ENCODE results near the gene REXO4.

Gene REXO4

GRCh38 chr9:133459476-133460404 lies 41.9 kb upstream of the REXO4 start, which contains the start of gene CACFD1:
Gene CACFD1 (plus strand): TSS chr9:133459978. CDS start chr9:133460067, 89 bp downstream.
- no peaks in the 10 kb centered on the region for H3K27me3 ChIP-seq (ENCODE audit: insufficient read depth, poor library complexity, severe bottlenecking)
- H3K9me3 ChIP-seq (ENCODE audit: severe bottlenecking): no peaks in the 10 kb centered on the region
- peak within 1 kb of the TSS; percentile 54 for H3K27ac ChIP-seq (ENCODE audit: poor library complexity, severe bottlenecking)
- H3K36me3 ChIP-seq (ENCODE audit: low read depth): no peaks in the 10 kb centered on the region
- ATAC-seq (ENCODE audit: low read depth) (peak; percentile 85), DNase-seq (ENCODE audit: low spot score) (peak; percentile 97)
- TF ChIP-seq CTCF (IDR thresholded peaks at IDR 0.05; ENCODE audit: poor library complexity, severe bottlenecking): no peak
- peak within 1 kb of the TSS; percentile 71 for H3K4me3 ChIP-seq (ENCODE audit: severe bottlenecking)
- peaks cover 3% of the 10 kb centered on the region for H3K4me1 ChIP-seq (ENCODE audit: insufficient read depth, poor library complexity, severe bottlenecking)

GRCh38 chr9:133458643-133459312 lies 41.0 kb upstream of the REXO4 start:
- no peak for ATAC-seq (ENCODE audit: low read depth)

GRCh38 chr9:133457748-133458147 lies 39.9 kb upstream of the REXO4 start:
- no peak for ATAC-seq (ENCODE audit: low read depth)
- no peak for DNase-seq (ENCODE audit: low spot score)
- H3K36me3 ChIP-seq (ENCODE audit: low read depth): no peaks in the 10 kb centered on the region
- H3K9me3 ChIP-seq (ENCODE audit: severe bottlenecking): no peaks in the 10 kb centered on the region
- peaks cover 3% of the 10 kb centered on the region for H3K4me1 ChIP-seq (ENCODE audit: insufficient read depth, poor library complexity, severe bottlenecking)
- no peaks in the 10 kb centered on the region for H3K27me3 ChIP-seq (ENCODE audit: insufficient read depth, poor library complexity, severe bottlenecking)
- no peak overlapping the region for H3K4me3 ChIP-seq (ENCODE audit: severe bottlenecking)
- no peak for TF ChIP-seq CTCF (IDR thresholded peaks at IDR 0.05; ENCODE audit: poor library complexity, severe bottlenecking)
- H3K27ac ChIP-seq (ENCODE audit: poor library complexity, severe bottlenecking): no peak overlapping the region

More at GRCh38 chr9:133458643-133459312, 41.0 kb upstream of the REXO4 start:
- no peaks in the 10 kb centered on the region for H3K36me3 ChIP-seq (ENCODE audit: low read depth)
- no peak for TF ChIP-seq CTCF (IDR thresholded peaks at IDR 0.05; ENCODE audit: poor library complexity, severe bottlenecking)
- no peak overlapping the region for H3K27ac ChIP-seq (ENCODE audit: poor library complexity, severe bottlenecking)
- H3K27me3 ChIP-seq (ENCODE audit: insufficient read depth, poor library complexity, severe bottlenecking): no peaks in the 10 kb centered on the region
- peak overlapping the region; percentile 71 for H3K4me3 ChIP-seq (ENCODE audit: severe bottlenecking)
- no peaks in the 10 kb centered on the region for H3K9me3 ChIP-seq (ENCODE audit: severe bottlenecking)
- peaks cover 3% of the 10 kb centered on the region for H3K4me1 ChIP-seq (ENCODE audit: insufficient read depth, poor library complexity, severe bottlenecking)
- no peak for DNase-seq (ENCODE audit: low spot score)

- no peaks in the 10 kb centered on the region for H3K36me3 ChIP-seq (ENCODE audit: low read depth)
- DNase-seq (ENCODE audit: low spot score): no peak
- H3K4me1 ChIP-seq (ENCODE audit: insufficient read depth, poor library complexity, severe bottlenecking): peaks cover 3% of the 10 kb centered on the region
These were observed 39.4 kb upstream of the REXO4 start for GRCh38 chr9:133457233-133457632.

More at GRCh38 chr9:133457233-133457632, 39.4 kb upstream of the REXO4 start:
- TF ChIP-seq CTCF (IDR thresholded peaks at IDR 0.05; ENCODE audit: poor library complexity, severe bottlenecking): no peak
- Histone ChIP-seq H3K4me3 (ENCODE audit: severe bottlenecking) (no peak overlapping the region), H3K9me3 (ENCODE audit: severe bottlenecking) (no peaks in the 10 kb centered on the region), H3K27me3 (ENCODE audit: insufficient read depth, poor library complexity, severe bottlenecking) (no peaks in the 10 kb centered on the region), H3K27ac (ENCODE audit: poor library complexity, severe bottlenecking) (no peak overlapping the region)
- ATAC-seq (ENCODE audit: low read depth): no peak

Data from RWPE2 (cell line).